GM12878 (cell line): Measurements from ENCODE around the gene NXPE4.

ENCODE experiments used
- CEBPB ChIP-seq, 2 experiments: fragments of 150-350 bp in 1 of 2; IDR thresholded peaks; 2 replicates each; pipeline ENCODE4 v1.6.1; 2012 to 2014; ENCODE audit warnings: low read depth in 2 of 2, low read length in 2 of 2, borderline replicate concordance in 1 of 2, inconsistent platforms in 1 of 2
- CTCF ChIP-seq, 3 experiments: IDR thresholded peaks in 2 of 3; conservative IDR thresholded peaks in 1 of 3; 2 replicates each; pipeline ENCODE4 v1.5.1; 2011; ENCODE audit warnings: low read depth in 3 of 3, low read length in 3 of 3, mild to moderate bottlenecking in 3 of 3, control low read depth in 2 of 3, moderate library complexity in 2 of 3, inconsistent platforms in 1 of 3, mixed read lengths in 1 of 3; ENCODE audit not compliant: control insufficient read depth in 2 of 3, insufficient read depth in 1 of 3; ENCODE audit errors: extremely low read depth in 1 of 3
- EP300 ChIP-seq, 2 experiments: fragments of 150-350 bp in 1 of 2; IDR thresholded peaks; 2 replicates each; pipeline ENCODE4 v1.6.1; 2011 to 2012; ENCODE audit warnings: low read depth in 2 of 2, low read length in 2 of 2, borderline replicate concordance in 1 of 2, improper control_type of control experiment in 1 of 2, inconsistent platforms in 1 of 2; ENCODE audit not compliant: control insufficient read depth in 1 of 2
- ESRRA ChIP-seq: IDR thresholded peaks from 2 replicates; pipeline ENCODE4 v1.6.1; 2012; ENCODE audit warnings: mild to moderate bottlenecking, low read length, improper control_type of control experiment
- REST ChIP-seq: IDR thresholded peaks from 2 replicates; pipeline ENCODE4 v1.6.1; 2012; ENCODE audit warnings: mild to moderate bottlenecking, low read depth, low read length
- ZNF274 ChIP-seq: IDR thresholded peaks from one replicate; pipeline ENCODE4 v1.8.0; 2011; ENCODE audit not compliant: insufficient read length, insufficient read depth

- TF ChIP-seq ZNF274 (no peak), EP300 (IDR thresholded peaks at IDR 0.05; ENCODE audit: borderline replicate concordance in 1 of 2, control insufficient read depth in 1 of 2, low read depth in 2 of 2, low read length in 2 of 2) (no peak), REST (no peak), CEBPB (IDR thresholded peaks at IDR 0.05; ENCODE audit: borderline replicate concordance in 1 of 2, low read depth in 2 of 2, low read length in 2 of 2) (0 out of 4 replicates have a peak, but pooled peaks of 1 of the 2 experiments have one; percentile 45), ESRRA (no peak), CTCF (IDR thresholded peaks at IDR 0.05 in 2 of 3, conservative IDR thresholded peaks at IDR 0.05 in 1 of 3; ENCODE audit: control insufficient read depth in 2 of 3, extremely low read depth in 1 of 3, insufficient read depth in 1 of 3, low read depth in 3 of 3, low read length in 3 of 3) (no peak)
Measured at GRCh38 chr11:114614127-114614720, 18.6 kb upstream of the NXPE4 start.
